HG03060 (cell line): Measurements from ENCODE around the gene SMIM35.
"Not testable (repeated sequence)": the region's sequence is repeated elsewhere in the genome, so short reads cannot be mapped to it uniquely, and the experiment has no call there.

Experiments used
- ATAC-seq: cut with Tn5 transposase; IDR thresholded peaks from one replicate; pipeline ENCODE4 v1.9.1; 2021; ENCODE audit warnings: low read depth, moderate number of reproducible peaks; ENCODE audit not compliant: unreplicated experiment

SMIM35 gene

DNA sequence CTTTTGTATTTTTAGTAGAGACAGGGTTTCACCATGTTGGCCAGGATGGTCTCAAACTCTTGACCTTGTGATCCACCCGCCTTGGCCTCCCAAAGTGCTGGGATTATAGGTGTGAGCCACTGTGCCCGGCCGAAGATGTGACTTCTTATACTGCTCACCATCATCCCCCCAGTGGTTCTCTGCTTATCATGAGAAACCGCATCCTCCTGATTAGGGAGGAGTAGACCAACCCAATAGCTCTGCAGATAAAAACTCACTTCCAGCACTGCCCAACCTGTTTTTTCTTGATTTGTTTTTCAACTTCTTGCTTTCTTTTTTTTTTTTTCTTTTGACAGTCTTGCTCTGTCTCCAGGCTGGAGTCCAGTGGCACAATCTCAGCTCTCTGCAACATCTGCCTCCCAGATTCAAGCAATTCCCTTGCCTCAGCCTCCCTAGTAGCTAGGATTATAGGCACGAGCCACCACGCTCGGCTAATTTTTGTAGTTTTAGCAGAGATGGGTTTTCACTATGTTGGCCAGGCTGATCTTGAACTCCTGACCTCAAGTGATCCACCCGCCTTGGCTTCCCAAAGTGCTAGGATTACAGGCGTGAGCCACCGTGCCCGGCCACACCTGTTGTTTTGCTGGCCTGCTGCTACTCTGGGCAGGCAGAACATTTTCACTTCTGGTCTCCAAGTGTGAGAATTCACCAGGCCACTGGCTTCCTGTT lies 79.0 kb downstream of the SMIM35 start:
- ATAC-seq = not testable (repeated sequence)

GRCh38 chr11:118007040-118007439 lies 79.7 kb downstream of the SMIM35 start:
- no peak for ATAC-seq

GRCh38 chr11:118006153-118006534 lies 80.6 kb downstream of the SMIM35 start:
- ATAC-seq = no peak

DNA sequence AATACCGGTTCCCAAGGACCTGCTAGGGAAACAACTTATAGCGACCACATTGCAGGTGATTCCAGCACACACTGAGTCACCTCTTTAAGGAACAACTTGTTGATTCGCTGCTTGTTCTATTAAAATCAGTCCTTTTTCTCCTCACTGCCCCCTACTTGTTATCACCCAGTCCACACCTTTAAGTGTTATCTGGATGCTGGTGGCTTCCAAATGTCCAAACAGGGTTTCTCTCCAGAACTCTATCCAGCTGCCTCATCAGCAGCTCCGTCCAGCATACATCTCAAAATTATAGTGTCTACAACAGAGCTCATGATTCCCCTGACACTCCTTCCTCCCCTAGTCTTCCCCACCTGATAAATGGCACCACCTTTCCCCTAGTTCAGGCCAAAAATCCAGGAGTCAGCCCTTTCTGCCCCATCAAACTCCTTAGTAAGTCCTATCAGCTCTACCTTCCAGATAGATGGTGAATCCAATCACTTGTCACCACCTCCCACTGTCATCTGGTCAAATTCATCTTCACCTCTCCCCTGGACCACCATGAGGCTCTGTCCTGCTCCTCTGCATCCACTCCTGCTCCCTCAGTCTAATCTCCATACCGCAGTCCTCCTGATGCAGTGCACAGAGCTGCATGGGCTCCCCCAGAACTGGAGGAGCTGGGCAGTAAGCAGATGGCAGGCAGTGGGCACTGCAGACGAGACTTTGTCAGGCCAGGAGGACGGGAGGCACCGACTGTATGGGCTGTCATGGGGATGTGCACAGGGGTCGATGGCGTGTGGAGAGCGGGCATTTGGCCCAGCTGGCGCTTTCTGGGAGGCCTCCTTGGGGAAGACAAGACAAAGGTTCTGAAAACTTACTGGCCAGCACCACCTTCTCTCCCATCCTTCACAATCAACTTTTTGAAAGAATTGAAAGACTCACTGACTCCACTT lies 81.3 kb downstream of the SMIM35 start:
- ATAC-seq = no peak

- ATAC-seq = no peak
These were observed 82.1 kb downstream of the SMIM35 start for GRCh38 chr11:118004543-118005223.

GRCh38 chr11:118003456-118003855 lies 83.3 kb downstream of the SMIM35 start:
- no peak for ATAC-seq

- ATAC-seq = no peak
These were observed 84.0 kb downstream of the SMIM35 start for GRCh38 chr11:118002541-118003423.

DNA sequence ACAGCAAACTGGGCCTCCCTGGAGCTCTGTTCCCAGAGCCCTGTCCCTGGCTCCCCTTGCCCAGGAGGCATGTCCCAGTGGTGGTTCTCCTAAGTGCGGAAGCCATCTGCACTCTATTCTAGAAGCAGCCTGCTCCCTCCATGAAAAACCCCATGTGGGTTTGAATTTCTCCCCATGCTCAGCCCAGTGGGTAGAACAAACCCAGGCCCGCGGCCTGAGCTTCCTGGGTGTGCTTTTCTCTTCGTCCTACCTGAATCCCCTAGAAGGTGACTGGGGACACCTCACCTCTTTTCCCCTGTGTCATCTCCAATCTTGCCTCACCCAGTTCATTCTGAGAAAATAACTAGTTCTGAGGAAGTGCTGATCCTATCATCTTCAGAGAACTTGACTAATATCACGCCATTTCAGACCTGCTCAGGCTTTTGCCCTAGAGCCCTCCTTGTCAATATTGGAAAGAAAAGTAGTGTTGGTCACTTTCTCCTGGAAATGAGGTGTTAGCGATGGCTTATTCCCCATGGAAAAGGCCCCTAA lies 84.7 kb downstream of the SMIM35 start:
- ATAC-seq = no peak

DNA sequence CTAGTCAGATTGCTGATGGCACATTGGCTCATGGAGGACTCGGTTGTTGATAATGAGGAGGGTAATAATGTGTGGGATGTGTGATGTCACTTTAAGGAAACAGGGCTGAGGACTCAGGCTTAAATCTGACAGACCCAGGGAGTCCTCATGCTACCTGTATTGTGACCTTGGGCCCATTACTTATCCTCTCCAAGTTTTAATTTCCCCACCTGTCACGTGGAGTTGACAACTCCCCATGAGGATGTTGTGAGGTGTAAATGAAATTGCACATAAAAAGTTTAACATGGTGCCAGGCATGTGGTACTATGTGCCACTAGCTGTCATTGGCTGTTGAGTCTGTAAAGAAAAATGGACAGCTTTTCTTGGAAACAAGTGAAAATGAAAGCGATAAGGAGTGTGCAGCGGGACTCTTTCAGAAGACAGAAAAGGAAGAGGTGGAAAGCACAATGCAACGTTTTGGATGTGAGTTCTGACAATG lies 85.2 kb downstream of the SMIM35 start:
- no peak for ATAC-seq

DNA sequence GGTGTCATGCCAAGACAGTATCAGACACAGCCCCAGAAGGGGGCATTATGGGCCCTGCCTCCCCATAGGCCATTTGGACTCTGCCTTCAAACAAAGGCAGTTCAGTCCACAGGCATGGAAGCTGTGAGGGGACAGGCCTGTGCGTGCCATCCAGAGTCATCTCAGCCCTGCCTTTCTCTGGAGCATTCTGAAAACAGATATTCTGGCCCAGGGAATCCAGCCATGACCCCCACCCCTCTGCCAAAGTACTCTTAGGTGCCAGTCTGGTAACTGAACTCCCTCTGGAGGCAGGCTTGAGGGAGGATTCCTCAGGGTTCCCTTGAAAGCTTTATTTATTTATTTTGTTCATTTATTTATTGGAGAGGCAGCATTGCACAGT lies 85.9 kb downstream of the SMIM35 start:
- ATAC-seq = no peak

- no peak for ATAC-seq
These were observed 86.5 kb downstream of the SMIM35 start for GRCh38 chr11:118000067-118000849.

GRCh38 chr11:117999354-117999993 lies 87.3 kb downstream of the SMIM35 start:
- no peak for ATAC-seq

- no peak for ATAC-seq
These were observed 88.0 kb downstream of the SMIM35 start for GRCh38 chr11:117998664-117999353.

- ATAC-seq = peak; percentile 68
These were observed 88.8 kb downstream of the SMIM35 start for GRCh38 chr11:117997823-117998579.

DNA sequence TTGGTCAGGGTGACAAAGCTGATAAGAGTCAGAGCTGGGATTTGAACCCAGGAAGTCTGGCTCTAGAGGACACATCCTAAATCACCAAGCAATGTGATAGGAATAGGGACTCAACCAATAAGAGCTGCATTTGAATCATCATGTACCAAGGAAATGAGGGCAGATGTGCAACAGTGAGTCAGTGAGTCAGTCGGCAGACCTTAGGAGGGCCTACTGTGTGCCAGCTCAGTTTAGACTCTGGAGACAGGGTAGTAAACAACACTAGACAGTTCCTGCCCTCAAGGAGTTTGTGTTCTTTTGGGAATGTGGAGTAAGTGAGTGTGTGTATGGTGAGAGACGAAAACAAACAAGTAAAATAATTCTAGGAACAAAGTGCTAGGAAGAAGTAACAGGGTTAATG lies 89.4 kb downstream of the SMIM35 start:
- ATAC-seq = no peak

DNA sequence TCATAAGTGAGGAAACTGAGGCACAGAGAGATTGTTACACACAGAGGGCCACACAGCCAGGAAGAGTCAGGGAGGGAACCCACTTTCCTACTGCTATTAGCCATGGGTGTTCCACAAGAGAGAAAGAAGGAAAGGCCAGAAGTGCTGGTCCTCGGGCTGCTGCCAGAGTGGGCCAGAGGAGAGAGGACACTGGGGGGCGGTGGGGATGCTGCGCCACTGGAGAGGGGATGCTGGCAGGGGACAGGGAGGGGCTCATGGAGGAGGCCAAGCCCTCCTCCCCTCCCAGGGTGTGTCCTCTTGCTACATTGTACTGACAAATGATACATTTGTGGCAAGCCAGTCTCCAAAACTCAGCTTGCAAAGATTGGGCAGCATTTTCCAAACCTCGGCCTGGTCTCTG lies 90.7 kb downstream of the SMIM35 start:
- ATAC-seq = no peak

- no peak for ATAC-seq
These were observed 91.3 kb downstream of the SMIM35 start for GRCh38 chr11:117995472-117995871.
